ENCODE measurements around the gene MAD1L1. TPM values are rescaled to one million over a fixed set of nuclear protein-coding genes. Genes with fewer than 3 reads are reported as not detected.
"Not testable (repeated sequence)": the region's sequence is repeated elsewhere in the genome, so short reads cannot be mapped to it uniquely, and the experiment has no call there.

Gene MAD1L1
- total RNA-seq, 1 donor from 2014 or later: 32.7 TPM

- Mint-ChIP-seq H3K9me3 (ENCODE audit: unreplicated experiment) (no peaks in the 10 kb centered on the region), H3K4me1 (ENCODE audit: unreplicated experiment) (no peaks in the 10 kb centered on the region), H3K27ac (ENCODE audit: unreplicated experiment) (no peak overlapping the region), H3K36me3 (ENCODE audit: unreplicated experiment) (no peaks in the 10 kb centered on the region), H3K27me3 (ENCODE audit: unreplicated experiment) (no peaks in the 10 kb centered on the region), H3K4me3 (ENCODE audit: unreplicated experiment) (no peak overlapping the region)
- no peak for TF ChIP-seq CTCF (IDR thresholded peaks at IDR 0.05)
- DNase-seq (ENCODE audit: extremely low spot score, unreplicated experiment): no peak
Observed at GRCh38 chr7:1861799-1862458, 370.8 kb downstream of the MAD1L1 start.

- H3K4me1 Mint-ChIP-seq (ENCODE audit: unreplicated experiment); H3K9me3 Mint-ChIP-seq (ENCODE audit: unreplicated experiment); DNase-seq (ENCODE audit: extremely low spot score, unreplicated experiment); H3K27me3 Mint-ChIP-seq (ENCODE audit: unreplicated experiment); H3K27ac Mint-ChIP-seq (ENCODE audit: unreplicated experiment); H3K36me3 Mint-ChIP-seq (ENCODE audit: unreplicated experiment); H3K4me3 Mint-ChIP-seq (ENCODE audit: unreplicated experiment): not testable (repeated sequence)
Observed at GRCh38 chr7:1860881-1861798, 371.6 kb downstream of the MAD1L1 start.

GRCh38 chr7:1859266-1860035, 373.3 kb downstream of the MAD1L1 start:
- H3K27me3 Mint-ChIP-seq (ENCODE audit: unreplicated experiment): no peaks in the 10 kb centered on the region

GRCh38 chr7:1858435-1859265, 374.1 kb downstream of the MAD1L1 start:
- H3K4me3 Mint-ChIP-seq (ENCODE audit: unreplicated experiment): no peak overlapping the region
- TF ChIP-seq CTCF (IDR thresholded peaks at IDR 0.05): no peak
- no peaks in the 10 kb centered on the region for H3K9me3 Mint-ChIP-seq (ENCODE audit: unreplicated experiment)
- H3K27ac Mint-ChIP-seq (ENCODE audit: unreplicated experiment): no peak overlapping the region
- H3K4me1 Mint-ChIP-seq (ENCODE audit: unreplicated experiment): no peaks in the 10 kb centered on the region
- no peaks in the 10 kb centered on the region for H3K36me3 Mint-ChIP-seq (ENCODE audit: unreplicated experiment)
- no peaks in the 10 kb centered on the region for H3K27me3 Mint-ChIP-seq (ENCODE audit: unreplicated experiment)
- no peak for DNase-seq (ENCODE audit: extremely low spot score, unreplicated experiment)

More at GRCh38 chr7:1859266-1860035, 373.3 kb downstream of the MAD1L1 start:
- Mint-ChIP-seq H3K27ac (ENCODE audit: unreplicated experiment) (no peak overlapping the region), H3K36me3 (ENCODE audit: unreplicated experiment) (no peaks in the 10 kb centered on the region), H3K4me3 (ENCODE audit: unreplicated experiment) (no peak overlapping the region), H3K4me1 (ENCODE audit: unreplicated experiment) (no peaks in the 10 kb centered on the region), H3K9me3 (ENCODE audit: unreplicated experiment) (no peaks in the 10 kb centered on the region)
- no peak for TF ChIP-seq CTCF (IDR thresholded peaks at IDR 0.05)
- DNase-seq (ENCODE audit: extremely low spot score, unreplicated experiment): no peak

All from osteocyte (in vitro differentiated cells).